ENCODE data around the gene TMEM255B. TPM values are rescaled to one million over a fixed set of nuclear protein-coding genes. Genes with fewer than 3 reads are reported as not detected.

The TMEM255B gene
- total RNA-seq, 1 experiment from 2014 or later: 4.7 TPM

DNA sequence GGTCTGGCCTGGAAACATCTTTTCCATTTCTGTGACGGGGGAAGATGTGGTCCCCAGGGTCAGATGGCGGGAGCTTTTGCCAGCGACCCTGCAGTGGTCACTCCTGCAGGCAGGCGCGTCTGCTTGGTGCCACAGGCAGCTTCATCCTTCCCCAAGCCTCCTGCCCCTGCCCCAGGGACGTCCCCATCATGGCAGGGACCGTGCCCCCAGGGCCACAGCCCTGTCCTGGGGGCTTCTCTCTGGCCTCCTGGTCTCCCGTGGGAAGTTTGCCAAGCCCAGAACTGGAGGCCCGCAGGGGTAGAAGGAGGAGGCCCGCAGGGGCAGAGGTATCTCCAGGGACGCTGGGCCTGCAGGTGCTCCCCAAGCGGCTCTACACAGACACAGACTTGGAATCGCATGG is 47.5 kb downstream of the TMEM255B start:
- Mint-ChIP-seq H3K4me1 (no peaks in the 10 kb centered on the region), H3K4me3 (no peak overlapping the region), H3K9me3 (peaks cover 15% of the 10 kb centered on the region), H3K27ac (no peak overlapping the region), H3K36me3 (peaks cover 9% of the 10 kb centered on the region), H3K27me3 (ENCODE audit: low read depth) (no peaks in the 10 kb centered on the region; the same call in 1 of the 2 replicates)
- TF ChIP-seq, protein P1, sequence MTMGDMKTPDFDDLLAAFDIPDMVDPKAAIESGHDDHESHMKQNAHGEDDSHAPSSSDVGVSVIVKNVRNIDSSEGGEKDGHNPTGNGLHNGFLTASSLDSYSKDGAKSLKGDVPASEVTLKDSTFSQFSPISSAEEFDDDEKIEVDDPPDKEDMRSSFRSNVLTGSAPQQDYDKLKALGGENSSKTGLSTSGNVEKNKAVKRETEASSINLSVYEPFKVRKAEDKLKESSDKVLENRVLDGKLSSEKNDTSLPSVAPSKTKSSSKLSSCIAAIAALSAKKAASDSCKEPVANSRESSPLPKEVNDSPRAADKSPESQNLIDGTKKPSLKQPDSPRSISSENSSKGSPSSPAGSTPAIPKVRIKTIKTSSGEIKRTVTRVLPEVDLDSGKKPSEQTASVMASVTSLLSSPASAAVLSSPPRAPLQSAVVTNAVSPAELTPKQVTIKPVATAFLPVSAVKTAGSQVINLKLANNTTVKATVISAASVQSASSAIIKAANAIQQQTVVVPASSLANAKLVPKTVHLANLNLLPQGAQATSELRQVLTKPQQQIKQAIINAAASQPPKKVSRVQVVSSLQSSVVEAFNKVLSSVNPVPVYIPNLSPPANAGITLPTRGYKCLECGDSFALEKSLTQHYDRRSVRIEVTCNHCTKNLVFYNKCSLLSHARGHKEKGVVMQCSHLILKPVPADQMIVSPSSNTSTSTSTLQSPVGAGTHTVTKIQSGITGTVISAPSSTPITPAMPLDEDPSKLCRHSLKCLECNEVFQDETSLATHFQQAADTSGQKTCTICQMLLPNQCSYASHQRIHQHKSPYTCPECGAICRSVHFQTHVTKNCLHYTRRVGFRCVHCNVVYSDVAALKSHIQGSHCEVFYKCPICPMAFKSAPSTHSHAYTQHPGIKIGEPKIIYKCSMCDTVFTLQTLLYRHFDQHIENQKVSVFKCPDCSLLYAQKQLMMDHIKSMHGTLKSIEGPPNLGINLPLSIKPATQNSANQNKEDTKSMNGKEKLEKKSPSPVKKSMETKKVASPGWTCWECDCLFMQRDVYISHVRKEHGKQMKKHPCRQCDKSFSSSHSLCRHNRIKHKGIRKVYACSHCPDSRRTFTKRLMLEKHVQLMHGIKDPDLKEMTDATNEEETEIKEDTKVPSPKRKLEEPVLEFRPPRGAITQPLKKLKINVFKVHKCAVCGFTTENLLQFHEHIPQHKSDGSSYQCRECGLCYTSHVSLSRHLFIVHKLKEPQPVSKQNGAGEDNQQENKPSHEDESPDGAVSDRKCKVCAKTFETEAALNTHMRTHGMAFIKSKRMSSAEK (CRISPR knock-in tag; IDR thresholded peaks at IDR 0.05; ENCODE audit: borderline replicate concordance): no peak
- no peak for TF ChIP-seq TP53 (CRISPR knock-in tag; IDR thresholded peaks at IDR 0.05)
- no peak for TF ChIP-seq CREM (CRISPR knock-in tag; IDR thresholded peaks at IDR 0.05)
- TF ChIP-seq SMAD3 (CRISPR knock-in tag; IDR thresholded peaks at IDR 0.05; ENCODE audit: borderline replicate concordance): no peak
- no peak for ATAC-seq
- ChIA-PET POLR2A (no interaction called here), CTCF (no interaction called here)
- peak; percentile 7 for DNase-seq (ENCODE audit: low spot score)

DNA sequence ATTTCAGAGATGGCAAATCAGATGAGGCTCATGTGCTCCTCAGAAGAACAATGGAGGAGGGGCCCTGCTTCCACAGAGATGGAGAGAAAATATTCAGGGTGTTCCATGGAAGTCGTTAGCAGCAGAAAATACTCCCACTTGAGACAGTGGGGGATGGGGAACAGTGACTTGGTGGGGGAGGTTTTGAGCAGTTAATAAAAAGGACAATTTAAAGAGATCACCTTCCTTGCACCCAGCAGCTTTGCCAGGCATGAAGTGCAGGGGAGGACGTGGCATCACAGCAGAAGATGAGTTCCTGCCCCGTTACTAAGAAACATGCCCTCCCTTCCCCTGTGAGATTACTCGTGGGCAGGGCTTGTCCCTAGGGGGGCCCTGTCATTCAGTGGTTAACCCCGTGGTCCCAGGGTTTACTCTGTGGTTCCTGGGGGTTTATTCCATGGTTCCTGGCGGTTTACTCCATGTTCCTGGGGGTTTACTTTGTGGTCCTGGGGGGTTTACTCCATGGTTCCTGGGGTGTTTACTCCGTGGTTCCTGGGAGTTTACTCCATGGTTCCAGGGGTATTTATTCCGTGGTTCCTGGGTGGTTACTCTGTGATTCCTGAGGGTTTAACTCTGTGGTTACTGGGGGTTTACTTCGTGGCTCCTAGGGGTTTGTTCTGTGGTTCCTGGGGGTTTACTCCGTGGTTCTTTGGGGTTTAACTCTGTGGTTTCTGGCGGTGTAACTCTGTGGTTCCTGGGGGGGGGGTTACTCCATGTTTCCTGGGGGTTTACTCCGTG is 49.2 kb downstream of the TMEM255B start:
- Mint-ChIP-seq H3K27me3 (ENCODE audit: low read depth) (no peaks in the 10 kb centered on the region; the same call in 1 of the 2 replicates), H3K9me3 (peaks cover 15% of the 10 kb centered on the region), H3K27ac (no peak overlapping the region), H3K36me3 (peaks cover 9% of the 10 kb centered on the region), H3K4me1 (no peaks in the 10 kb centered on the region), H3K4me3 (no peak overlapping the region)
- CTCF ChIA-PET: no interaction called here
- DNase-seq (ENCODE audit: low spot score) (no peak), ATAC-seq (no peak)
- POLR2A ChIA-PET: no interaction called here
- TF ChIP-seq, protein P2, sequence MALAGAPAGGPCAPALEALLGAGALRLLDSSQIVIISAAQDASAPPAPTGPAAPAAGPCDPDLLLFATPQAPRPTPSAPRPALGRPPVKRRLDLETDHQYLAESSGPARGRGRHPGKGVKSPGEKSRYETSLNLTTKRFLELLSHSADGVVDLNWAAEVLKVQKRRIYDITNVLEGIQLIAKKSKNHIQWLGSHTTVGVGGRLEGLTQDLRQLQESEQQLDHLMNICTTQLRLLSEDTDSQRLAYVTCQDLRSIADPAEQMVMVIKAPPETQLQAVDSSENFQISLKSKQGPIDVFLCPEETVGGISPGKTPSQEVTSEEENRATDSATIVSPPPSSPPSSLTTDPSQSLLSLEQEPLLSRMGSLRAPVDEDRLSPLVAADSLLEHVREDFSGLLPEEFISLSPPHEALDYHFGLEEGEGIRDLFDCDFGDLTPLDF (CRISPR knock-in tag; IDR thresholded peaks at IDR 0.05): no peak
- TF ChIP-seq, protein P3, sequence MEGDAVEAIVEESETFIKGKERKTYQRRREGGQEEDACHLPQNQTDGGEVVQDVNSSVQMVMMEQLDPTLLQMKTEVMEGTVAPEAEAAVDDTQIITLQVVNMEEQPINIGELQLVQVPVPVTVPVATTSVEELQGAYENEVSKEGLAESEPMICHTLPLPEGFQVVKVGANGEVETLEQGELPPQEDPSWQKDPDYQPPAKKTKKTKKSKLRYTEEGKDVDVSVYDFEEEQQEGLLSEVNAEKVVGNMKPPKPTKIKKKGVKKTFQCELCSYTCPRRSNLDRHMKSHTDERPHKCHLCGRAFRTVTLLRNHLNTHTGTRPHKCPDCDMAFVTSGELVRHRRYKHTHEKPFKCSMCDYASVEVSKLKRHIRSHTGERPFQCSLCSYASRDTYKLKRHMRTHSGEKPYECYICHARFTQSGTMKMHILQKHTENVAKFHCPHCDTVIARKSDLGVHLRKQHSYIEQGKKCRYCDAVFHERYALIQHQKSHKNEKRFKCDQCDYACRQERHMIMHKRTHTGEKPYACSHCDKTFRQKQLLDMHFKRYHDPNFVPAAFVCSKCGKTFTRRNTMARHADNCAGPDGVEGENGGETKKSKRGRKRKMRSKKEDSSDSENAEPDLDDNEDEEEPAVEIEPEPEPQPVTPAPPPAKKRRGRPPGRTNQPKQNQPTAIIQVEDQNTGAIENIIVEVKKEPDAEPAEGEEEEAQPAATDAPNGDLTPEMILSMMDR (IDR thresholded peaks at IDR 0.05): no peak
- TF ChIP-seq ETV6 (CRISPR knock-in tag; IDR thresholded peaks at IDR 0.05) (no peak), RELA (CRISPR knock-in tag; IDR thresholded peaks at IDR 0.05; ENCODE audit: borderline replicate concordance) (no peak), KAT7 (CRISPR knock-in tag; IDR thresholded peaks at IDR 0.05; ENCODE audit: borderline replicate concordance) (no peak)
- TF ChIP-seq, protein P4, sequence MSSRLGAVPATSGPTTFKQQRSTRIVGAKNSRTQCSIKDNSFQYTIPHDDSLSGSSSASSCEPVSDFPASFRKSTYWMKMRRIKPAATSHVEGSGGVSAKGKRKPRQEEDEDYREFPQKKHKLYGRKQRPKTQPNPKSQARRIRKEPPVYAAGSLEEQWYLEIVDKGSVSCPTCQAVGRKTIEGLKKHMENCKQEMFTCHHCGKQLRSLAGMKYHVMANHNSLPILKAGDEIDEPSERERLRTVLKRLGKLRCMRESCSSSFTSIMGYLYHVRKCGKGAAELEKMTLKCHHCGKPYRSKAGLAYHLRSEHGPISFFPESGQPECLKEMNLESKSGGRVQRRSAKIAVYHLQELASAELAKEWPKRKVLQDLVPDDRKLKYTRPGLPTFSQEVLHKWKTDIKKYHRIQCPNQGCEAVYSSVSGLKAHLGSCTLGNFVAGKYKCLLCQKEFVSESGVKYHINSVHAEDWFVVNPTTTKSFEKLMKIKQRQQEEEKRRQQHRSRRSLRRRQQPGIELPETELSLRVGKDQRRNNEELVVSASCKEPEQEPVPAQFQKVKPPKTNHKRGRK (CRISPR knock-in tag; IDR thresholded peaks at IDR 0.05; ENCODE audit: borderline replicate concordance): no peak
- TF ChIP-seq, protein P5, sequence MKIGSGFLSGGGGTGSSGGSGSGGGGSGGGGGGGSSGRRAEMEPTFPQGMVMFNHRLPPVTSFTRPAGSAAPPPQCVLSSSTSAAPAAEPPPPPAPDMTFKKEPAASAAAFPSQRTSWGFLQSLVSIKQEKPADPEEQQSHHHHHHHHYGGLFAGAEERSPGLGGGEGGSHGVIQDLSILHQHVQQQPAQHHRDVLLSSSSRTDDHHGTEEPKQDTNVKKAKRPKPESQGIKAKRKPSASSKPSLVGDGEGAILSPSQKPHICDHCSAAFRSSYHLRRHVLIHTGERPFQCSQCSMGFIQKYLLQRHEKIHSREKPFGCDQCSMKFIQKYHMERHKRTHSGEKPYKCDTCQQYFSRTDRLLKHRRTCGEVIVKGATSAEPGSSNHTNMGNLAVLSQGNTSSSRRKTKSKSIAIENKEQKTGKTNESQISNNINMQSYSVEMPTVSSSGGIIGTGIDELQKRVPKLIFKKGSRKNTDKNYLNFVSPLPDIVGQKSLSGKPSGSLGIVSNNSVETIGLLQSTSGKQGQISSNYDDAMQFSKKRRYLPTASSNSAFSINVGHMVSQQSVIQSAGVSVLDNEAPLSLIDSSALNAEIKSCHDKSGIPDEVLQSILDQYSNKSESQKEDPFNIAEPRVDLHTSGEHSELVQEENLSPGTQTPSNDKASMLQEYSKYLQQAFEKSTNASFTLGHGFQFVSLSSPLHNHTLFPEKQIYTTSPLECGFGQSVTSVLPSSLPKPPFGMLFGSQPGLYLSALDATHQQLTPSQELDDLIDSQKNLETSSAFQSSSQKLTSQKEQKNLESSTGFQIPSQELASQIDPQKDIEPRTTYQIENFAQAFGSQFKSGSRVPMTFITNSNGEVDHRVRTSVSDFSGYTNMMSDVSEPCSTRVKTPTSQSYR (CRISPR knock-in tag; IDR thresholded peaks at IDR 0.05): no peak
- TF ChIP-seq, protein P6, sequence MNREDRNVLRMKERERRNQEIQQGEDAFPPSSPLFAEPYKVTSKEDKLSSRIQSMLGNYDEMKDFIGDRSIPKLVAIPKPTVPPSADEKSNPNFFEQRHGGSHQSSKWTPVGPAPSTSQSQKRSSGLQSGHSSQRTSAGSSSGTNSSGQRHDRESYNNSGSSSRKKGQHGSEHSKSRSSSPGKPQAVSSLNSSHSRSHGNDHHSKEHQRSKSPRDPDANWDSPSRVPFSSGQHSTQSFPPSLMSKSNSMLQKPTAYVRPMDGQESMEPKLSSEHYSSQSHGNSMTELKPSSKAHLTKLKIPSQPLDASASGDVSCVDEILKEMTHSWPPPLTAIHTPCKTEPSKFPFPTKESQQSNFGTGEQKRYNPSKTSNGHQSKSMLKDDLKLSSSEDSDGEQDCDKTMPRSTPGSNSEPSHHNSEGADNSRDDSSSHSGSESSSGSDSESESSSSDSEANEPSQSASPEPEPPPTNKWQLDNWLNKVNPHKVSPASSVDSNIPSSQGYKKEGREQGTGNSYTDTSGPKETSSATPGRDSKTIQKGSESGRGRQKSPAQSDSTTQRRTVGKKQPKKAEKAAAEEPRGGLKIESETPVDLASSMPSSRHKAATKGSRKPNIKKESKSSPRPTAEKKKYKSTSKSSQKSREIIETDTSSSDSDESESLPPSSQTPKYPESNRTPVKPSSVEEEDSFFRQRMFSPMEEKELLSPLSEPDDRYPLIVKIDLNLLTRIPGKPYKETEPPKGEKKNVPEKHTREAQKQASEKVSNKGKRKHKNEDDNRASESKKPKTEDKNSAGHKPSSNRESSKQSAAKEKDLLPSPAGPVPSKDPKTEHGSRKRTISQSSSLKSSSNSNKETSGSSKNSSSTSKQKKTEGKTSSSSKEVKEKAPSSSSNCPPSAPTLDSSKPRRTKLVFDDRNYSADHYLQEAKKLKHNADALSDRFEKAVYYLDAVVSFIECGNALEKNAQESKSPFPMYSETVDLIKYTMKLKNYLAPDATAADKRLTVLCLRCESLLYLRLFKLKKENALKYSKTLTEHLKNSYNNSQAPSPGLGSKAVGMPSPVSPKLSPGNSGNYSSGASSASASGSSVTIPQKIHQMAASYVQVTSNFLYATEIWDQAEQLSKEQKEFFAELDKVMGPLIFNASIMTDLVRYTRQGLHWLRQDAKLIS (CRISPR knock-in tag; IDR thresholded peaks at IDR 0.05; ENCODE audit: borderline replicate concordance): no peak
